GM04504 (cell line): ENCODE data around the gene DTX3.
"Not testable (repeated sequence)": the region's sequence is repeated elsewhere in the genome, so short reads cannot be mapped to it uniquely, and the experiment has no call there.

Experiments
- DNase-seq: peaks from one replicate; pipeline ENCODE4 v3.0.0-alpha.2; 2012; ENCODE audit warnings: low read depth

DTX3 gene

DNA sequence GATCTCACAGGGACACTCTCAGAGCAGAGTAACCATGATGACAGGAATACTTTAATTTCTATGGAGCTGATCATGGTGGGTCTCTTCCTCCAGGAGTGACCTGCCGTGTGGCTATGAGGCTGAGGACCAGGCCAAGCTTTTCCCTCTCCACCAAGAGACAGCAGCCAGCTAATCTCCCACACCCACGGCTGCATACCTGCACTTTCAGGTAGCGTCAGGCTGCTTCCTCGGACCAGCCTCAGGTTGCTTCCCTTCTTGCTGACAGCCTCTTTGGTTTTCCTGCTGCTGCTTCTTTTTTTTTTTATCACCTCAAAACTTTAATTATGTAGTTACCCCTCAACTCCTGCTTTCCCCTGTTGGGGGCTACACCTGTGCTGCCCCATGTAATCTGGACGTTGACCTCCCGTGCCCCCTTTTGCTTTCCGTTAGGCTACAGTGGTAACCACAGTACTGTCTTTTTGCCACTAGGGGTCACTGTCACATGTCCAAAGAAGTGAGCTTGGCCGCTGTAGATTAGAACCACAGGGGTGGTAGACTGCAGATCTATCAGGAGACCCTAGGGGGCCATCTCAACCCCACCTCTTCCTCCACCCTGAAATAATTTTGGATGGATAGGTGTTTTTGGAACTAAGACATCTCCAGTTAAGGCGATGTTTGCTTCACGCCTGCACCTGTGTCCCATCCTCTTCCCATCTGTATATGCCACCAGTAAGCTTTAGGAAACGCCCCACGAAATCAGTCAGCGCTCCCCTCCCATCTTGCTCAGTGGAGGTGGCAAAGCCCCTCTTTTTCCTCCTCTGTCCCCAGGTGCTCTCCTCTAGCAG lies 21.4 kb upstream of the DTX3 start:
- DNase-seq: peak; percentile 52

DNA sequence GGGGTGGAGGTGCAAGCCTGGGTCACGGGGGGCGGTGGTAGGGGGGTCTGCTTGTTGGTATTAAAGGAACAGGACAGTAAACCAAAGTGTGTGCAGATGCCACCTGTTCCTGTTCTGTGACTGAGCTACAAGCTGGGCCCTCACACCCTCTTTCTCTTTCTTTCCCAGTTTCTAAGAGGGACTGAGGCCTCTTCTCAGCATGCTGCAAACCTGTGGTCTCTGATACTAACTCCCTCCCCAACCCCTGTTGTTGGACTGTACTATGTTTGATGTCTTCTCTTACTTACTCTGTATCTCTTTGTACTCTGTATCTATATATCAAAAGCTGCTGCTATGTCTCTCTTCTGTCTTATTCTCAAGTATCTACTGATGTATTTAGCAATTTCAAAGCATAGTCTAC lies 20.6 kb upstream of the DTX3 start:
- DNase-seq: no peak

DNA sequence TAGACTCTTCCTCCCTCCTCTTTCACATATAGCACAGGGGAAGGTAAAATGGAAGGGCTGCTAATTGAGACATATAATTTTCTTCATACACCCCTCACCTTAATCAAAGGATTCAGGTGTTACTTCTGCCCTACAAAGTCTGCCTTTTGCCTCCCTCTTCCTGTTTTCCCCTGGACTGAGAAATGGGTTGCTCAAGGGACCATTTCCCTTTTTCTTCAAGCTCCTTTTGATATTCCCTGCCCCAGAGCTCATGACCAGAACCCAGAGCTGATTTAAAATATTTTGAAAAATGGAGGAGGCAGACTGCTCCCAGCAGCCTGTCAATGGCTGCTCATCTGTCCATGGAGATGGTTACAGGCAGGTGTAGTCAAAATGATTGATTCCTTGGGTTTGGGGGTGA lies 19.9 kb upstream of the DTX3 start:
- no peak for DNase-seq

DNA sequence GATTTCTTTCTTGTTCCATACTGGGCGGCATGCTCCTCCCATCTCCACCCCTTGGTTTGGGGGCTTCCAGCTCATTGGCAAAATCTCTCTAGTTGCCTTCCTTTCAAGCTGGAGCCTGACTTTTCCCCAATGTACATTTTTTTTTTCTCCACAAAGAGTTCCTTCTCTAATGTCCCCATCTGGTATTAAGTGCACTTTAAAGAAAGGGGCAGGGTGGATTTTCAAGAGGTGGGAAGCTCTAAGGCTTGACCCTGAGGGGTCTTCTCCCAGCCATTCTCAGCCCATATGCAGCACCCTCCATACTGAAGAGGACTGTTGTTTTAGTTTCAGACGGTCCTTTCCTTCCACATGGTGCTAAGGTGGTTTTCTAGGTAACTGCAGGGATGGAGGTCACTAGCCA lies 19.5 kb upstream of the DTX3 start:
- DNase-seq: no peak

DNA sequence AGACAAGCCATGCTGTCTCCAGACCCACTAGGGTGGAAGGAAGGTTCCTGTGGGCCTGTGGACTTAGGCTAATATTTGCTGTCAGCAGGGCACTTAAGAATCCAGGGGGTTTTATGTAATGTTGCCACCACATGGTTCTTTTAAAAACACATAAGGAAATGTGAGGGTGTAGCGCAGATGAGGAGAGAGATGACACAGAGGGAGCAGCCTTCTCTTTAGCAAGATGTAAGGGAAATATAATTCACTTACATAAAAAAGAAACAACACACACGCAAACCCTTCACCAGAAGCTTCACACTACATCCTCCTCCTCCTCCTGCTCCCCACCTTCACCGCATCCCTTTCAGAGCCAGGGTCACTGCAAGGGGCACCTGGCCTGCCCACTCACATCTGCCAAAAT lies 18.5 kb upstream of the DTX3 start:
- no peak for DNase-seq

DNA sequence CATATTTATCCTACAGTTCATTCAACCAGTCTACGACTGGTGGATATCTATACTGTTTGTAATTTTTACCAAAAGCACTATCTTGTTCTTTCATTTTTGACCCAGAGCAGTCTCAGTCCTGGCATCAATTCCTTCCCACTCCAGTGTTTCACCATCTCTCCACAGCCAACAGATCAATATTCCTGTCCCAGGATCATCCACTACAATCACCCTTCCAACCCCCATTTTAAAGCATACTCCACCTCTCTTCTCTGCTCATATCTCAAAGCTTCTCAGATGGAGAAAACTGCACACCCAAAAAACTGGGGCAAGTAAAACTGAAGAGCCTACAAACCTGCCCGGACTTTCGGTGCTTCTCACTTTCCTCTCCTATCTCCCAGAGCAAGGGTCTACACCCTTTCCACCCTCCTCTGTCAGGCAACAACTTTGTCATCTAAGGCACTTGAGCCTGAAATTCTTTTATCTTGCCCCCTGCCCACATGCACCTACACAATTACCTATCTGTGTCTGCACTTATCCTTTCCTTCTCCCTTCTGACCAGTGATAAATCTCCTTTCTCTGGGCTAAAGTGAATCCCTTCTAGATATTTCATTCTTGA lies 17.7 kb upstream of the DTX3 start:
- DNase-seq: no peak

DNA sequence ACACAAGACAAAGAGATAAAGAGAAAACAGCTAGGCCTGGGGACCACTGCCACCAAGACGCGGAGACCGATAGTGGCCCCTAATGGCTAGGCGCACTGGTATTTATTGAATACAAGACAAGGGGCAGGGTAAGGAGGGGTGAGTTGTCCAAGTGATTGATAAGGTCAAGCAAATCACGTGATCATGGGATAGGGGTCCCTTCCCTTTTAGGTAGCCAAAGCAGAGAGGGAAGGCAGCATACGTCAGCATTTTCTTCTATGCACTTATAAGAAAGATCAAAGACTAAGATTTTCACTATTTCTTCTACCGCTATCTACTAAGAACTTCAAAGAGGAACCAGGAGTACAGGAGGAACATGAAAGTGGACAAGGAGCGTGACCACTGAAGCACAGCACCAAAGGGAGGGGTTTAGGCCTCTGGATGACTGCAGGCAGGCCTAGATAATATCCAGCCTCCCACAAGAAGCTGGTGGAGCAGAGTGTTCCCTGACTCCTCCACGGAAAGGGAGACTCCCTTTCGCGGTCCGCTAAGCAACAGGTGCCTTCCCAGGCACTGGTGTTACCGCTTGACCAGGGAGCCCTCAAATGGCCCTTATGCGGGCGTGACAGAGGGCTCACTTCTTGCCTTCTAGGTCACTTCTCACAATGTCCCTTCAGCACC lies 15.5 kb upstream of the DTX3 start:
- DNase-seq: not testable (repeated sequence)

DNA sequence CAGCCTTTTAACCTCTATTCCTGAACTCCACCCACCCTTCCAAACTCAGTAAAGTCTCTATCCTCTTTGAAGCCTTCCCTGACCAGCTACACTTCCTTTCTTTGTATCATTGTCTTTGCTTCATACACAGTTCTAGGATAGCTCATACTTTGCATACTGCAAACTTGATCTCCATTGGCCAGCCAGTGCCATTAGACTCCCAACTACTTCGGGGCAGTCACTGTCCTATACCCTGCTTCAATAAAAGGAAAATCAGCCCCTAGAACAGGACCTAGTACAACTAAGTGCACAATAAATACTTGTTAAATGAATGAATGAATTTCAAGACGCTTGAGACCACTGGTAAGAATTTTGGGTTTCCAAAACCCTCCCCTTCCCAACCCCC lies 14.2 kb upstream of the DTX3 start:
- no peak for DNase-seq

DNA sequence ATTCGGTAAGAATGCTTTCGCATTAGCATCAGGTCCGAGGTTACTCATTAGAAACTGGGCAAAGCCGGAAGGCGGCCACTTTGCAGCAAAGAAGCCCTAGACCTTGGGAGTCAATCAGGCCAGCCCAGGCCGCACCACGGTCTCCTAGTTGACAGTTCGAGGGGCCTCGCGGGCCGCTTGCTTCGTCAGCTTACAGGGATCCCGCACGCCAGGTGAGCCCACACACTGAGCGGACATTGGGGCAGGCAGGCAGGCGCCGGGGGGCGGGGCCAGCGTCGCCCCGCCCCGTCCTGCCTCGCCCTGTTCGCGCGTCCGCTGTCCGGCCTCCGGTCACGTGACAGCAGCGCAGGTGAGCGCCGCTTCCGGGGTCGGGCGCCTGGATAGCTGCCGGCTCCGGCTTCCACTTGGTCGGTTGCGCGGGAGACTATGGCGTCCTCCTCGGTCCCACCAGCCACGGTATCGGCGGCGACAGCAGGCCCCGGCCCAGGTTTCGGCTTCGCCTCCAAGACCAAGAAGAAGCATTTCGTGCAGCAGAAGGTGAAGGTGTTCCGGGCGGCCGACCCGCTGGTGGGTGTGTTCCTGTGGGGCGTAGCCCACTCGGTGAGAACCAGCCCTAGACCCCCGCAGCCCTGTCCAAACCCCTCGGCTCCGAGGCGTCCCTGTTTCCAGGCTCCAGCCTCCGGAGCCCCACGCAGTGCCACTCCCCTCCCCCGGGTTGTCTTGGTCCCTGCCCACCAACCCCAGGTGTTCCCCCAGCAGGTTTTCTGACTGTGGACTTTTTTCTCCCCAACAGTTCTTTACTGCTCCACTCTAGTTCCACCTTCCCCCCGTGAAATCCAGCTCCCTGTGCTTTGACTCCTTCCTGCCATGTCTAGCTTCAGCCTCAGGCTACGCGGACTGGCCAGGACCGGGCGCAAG lies 13.5 kb upstream of the DTX3 start, which contains the start of gene PIP4K2C:
Gene PIP4K2C, plus strand, starts transcription at position 329 of the 918 bp plus-strand sequence. Its CDS starts 98 bp downstream, at position 427.
- DNase-seq: no peak

DNA sequence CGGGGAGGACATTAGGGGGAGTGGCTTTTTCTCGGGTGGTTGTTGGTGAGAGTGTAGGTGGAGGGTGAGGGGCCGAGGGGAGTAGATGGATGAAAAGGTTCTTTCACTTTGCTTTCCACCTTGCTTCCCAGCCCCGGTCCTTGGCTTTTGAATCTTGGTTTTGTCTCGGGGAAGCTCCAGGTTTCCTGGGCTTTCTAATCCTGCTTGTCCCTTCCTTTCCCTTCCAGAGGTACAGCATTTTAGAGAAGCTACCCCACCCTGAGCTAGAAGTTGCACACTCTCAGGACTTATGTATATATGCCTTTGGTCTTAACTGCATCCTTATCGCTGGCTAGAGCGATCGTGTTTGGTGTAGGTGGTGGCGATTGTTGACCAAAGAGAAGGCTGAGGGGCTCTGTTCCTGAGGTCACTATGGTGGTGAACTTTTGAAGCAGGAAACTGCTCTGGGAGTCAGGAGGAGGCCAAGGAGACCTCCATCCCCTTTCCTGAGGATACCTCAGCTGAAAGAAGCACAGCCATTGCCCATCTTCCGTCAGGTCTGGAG lies 12.8 kb upstream of the DTX3 start:
- no peak for DNase-seq

DNA sequence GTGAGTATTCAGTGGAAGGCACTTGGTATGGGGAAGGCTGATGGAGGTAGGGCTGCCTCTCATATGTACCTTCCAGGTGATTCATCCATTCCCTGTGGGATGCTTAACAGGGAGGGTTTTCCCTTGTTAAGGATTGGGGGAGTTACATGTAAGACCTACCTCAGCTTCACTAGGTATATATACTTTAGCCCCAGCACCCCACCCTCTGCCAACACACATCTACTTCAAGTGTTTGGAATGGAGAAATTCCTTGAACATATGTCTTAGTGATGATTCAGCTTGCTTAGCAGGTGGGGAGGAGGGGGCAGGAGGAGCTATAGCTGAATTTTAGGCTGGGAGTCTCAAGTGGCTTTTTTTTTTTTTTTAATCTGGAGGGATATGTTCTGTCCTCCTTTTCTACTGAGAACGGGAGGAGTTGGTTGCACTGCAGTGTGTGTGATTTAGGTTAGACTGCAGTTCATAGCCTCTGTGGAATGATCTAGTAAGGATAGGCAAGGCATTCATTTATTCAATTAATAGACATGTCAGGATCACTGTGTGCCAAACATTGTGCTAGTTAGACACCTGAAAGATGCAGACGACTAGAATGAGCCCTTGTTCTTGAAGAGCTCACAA lies 12.0 kb upstream of the DTX3 start:
- DNase-seq: no peak

DNA sequence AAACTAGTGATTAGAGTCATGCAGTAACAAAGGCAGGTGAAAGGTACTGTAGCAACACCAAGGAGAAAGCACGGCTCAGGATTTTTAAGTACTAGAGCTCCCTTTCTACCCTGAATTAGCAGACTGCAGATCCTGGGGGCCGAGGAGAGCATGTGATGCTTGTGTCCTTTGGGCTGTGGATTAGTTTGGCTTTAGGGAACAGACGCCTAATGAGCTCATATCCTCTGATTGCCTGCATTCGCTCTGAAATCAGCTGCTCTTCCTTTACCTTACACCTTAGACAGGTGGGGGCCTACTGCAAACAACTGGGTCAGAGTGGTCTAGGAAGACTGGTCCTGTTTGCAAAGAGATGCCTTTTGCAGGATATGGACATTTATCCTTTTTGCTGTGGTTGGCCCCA lies 11.4 kb upstream of the DTX3 start:
- DNase-seq: no peak

DNA sequence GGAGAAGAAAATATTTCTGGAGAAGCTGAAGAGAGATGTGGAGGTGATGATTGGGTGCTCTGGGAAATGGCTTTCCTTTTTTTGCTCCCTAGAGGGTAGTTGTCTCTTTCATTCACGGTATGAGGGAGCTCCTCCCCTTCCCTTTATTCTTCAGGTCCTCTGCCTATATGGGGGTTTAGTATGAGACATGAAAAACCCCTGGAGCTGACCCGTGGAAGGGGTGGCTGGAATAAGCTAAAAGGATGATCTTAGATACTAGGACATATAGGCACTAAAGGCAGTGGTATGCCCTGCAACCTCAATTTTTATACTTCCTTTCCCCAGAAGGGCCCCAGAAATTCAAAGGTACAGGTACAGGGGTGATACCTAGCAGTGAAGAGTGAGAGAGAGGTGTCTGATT lies 4.2 kb upstream of the DTX3 start:
- DNase-seq: no peak

DNA sequence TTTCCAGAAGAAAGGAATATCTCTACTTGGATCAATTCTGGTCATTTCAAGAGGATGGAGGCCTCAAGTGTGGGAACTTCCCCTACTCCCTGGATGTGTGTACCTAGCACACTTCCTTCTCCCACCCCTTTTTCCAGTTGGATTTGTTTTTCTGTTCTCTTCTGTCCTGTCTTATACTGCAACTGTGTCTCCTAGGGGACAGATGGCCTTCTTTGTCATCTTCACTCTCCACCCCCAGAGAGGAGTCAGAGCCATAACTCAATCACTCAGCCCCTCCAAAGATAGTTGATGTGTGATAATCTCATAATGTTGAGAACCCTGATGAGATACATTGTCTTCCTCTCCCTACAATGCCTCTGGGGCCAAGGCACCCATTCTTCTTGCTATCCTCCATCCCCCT lies 2.1 kb upstream of the DTX3 start:
- DNase-seq: no peak

DNA sequence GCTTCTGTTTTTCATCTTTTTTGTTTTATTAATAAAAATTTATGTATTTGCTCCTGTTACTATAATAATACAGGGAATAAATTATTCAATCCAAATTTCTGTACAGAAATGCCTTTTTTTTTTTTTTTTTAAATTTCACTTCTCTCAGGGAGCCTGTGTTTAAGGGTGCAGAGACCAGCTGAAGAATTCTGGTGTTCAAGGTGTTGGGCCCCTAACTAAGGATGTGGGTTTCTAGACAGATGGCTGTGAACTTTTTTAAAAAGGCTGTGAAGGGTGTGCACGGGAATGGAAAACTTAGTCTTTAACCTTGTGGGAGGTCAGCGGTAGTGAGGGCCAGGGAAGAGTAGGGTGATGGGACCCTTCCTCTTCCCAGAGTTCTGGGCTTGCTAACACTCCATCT lies 1.3 kb upstream of the DTX3 start:
- DNase-seq: no peak

DNA sequence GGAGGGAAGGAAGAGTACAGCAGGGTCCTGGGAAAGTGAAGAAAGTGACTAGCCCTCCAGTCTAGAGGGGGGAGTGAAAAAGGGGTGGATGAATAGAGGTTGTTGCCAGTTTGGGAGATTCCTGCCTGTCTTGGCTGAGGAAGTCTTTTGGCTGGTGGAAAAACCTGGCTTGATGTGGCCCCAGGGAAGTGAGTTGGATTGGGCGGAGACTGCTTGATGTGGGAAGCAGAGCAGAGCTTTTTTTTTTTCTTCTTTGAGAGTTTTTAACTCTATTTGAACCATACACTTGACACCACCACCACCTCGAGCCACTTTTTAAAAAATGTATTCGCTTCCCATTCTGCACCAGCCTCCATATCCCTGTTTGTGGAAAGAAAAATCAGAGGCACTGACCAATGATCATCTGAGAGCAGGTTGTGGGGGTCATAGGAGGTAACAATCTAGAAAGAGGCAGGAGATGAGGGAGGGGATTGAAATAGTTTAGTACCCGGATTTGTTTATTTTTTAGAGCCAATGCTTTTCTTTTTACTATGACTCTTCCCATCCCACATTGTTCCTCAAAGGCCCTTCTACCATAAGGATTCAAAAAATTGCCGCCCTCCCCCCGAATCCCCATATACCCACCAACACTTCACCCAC lies 690 bp upstream of the DTX3 start:
- peak; percentile 40 for DNase-seq

DNA sequence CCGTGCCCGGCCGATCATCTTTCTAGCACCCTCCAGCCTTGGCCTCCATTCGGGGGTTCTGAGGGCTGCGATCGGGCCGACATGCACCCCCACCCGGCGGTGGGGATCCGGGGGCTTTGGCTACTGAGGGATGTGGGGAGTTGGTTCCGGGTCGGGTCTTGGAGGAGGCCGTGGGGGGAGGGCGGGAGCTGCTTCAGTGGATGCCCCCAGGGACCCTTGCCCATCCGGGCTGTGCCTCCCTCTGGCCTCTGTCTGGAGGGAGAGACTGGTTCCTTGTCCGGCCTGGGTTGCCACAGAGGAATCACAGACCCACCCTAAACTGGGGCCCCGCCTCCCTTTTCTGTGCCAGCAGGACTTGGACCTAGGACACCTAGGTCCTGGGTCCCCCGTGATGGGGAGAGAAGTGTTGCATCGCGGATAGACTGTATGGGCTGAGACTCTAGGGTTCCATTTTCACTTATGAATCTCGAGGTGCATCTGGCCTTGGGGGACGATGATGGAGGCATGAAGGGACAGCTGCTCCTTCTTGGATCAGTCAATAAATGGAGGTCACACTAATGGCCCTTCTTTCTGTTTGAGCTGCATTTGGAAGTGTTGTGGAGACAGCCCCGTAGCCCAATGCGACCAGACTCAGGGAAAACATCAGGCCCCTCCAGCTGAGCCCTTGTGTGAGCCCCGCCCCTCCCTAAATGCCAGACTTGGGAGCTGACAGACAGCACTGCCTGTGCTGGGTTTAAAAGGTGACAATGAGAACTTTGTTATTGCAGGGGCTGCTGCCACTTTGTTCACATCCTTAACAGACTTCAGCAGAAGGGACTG lies 577 bp downstream of the DTX3 start:
- no peak for DNase-seq

DNA sequence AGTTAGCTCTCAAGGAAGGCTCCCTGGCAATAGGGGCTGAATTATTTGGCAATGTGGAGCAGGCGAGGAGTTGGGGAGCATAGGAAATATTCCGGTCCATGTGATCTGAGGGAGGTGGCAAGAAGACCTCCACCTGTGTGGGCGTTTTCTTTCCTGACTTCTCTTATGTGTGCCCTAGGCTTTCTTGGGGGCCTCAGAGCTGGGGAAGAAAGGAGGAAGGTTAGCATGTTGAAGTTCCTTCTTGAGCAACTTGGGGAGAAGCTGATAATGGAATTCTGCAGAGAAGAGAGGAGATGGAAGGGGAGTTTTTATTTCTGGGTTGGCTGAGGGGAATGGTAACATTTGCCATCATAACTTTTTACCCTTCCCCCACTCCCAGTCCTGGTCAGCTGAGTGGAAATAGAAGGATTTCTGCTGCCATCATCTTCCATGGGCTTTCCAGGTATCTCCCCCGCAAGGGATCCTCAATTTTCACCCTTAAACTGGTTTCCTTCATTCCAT lies 1.2 kb downstream of the DTX3 start:
- no peak for DNase-seq

DNA sequence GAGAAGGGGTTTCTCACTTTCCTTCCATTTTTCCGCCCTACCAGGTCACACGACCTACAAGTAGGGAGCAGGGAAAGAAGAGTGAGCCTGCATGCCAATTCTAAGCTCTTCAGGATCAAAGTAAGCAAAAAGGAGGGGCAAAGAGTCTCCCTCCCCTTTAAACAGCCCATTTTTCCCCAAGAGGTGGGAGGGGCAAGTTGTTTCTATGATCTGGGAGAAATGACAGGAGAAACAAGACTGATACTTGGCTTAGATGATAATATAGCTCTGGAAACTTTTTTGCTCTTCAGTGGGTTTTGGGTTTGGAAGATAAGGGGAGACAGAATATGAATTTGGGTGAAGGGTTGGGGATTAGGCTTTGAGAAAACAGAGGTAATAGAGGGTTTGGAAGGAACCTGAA lies 1.8 kb downstream of the DTX3 start:
- no peak for DNase-seq

DNA sequence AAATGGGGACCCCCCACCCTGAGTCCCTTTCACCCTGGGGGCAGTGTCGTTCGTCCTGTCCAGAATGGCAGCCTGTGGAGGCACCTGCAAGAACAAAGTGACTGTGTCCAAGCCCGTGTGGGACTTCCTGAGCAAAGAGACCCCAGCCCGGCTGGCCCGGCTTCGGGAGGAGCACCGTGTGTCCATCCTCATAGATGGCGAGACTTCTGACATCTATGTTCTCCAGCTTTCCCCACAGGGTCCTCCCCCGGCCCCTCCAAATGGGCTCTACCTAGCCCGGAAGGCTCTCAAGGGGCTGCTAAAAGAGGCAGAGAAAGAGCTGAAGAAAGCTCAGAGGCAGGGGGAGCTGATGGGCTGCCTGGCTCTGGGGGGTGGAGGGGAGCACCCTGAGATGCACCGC lies 2.2 kb downstream of the DTX3 start:
- DNase-seq: no peak
